Prostate gland (tissue), 2 donors: Measurements from ENCODE around the gene MPEG1.

Source experiments
- CTCF ChIP-seq, 4 experiments: fragments of 200-600 bp in 2 of 4; fragments of 450-650 bp in 2 of 4; sonication (generic) in 2 of 4; IDR thresholded peaks; 1 replicate in 3 of 4; 2 replicates in 1 of 4; pipeline ENCODE4 v1.5.1; 2016 to 2019; ENCODE audit warnings: antibody characterized with exemption in 4 of 4, mild to moderate bottlenecking in 2 of 4, moderate library complexity in 2 of 4
- POLR2AphosphoS5 ChIP-seq: sonication (generic); formaldehyde crosslinking; IDR thresholded peaks from one replicate; pipeline ENCODE4 v1.6.1; 2017; ENCODE audit warnings: antibody characterized with exemption

GRCh38 chr11:59191095-59191494 is 21.6 kb downstream of the MPEG1 start:
- TF ChIP-seq CTCF (IDR thresholded peaks at IDR 0.05) (no peak), POLR2AphosphoS5 (no peak)
